ENCODE results near the gene WDR90. TPM values are rescaled to one million over a fixed set of nuclear protein-coding genes. Genes with fewer than 3 reads are reported as not detected.
A peak's percentile ranks its signal among the peaks of the same experiment; 100 is the strongest.

WDR90 gene
- total RNA-seq, 1 experiment from 2014 or later, result 68.2 TPM

GRCh38 chr16:685967-686366 lies 36.8 kb downstream of the WDR90 start:
- no peak overlapping the region for H3K23ac ChIP-seq (ENCODE audit: insufficient read length, low read depth, low read length)
- H3K18ac ChIP-seq (ENCODE audit: insufficient read length, low read depth, low read length), result no peak overlapping the region
- peak overlapping the region; percentile 15 to 69; a peak in 3 of 5 replicates for H3K4me3 Mint-ChIP-seq
- no peak overlapping the region for H3K4me2 ChIP-seq (ENCODE audit: insufficient read depth, insufficient read length, low read length)
- no peak overlapping the region for H3T11ph ChIP-seq (ENCODE audit: low read length)
- no peaks in the 10 kb centered on the region for H3K4me1 ChIP-seq (ENCODE audit: insufficient read depth, low read length)
- H3K79me2 ChIP-seq (ENCODE audit: insufficient read depth, low read length), result peaks cover 2% of the 10 kb centered on the region; the same call in 1 of the 2 replicates
- H3K56ac ChIP-seq (ENCODE audit: insufficient read length, low read depth, low read length), result no peak overlapping the region
- peaks cover 16% of the 10 kb centered on the region for H3K23me2 ChIP-seq (ENCODE audit: insufficient read length, low read depth, low read length, poor library complexity, severe bottlenecking)
- H4K5ac ChIP-seq (ENCODE audit: insufficient read length, low read depth, low read length), result no peak overlapping the region
- WGBS (ENCODE audit: extremely low coverage, insufficient read length, low lambda C conversion rate), result no CpG with 5 or more reads among the region's 10 CpGs
- H2AK5ac ChIP-seq (ENCODE audit: insufficient read length, low read length), result no peak overlapping the region
- H3K4me1 Mint-ChIP-seq, result peaks cover 10 to 26% of the 10 kb centered on the region in 2 experiments
- no peak overlapping the region for H2BK15ac ChIP-seq (ENCODE audit: low read depth, low read length)
- no peak overlapping the region for H2BK12ac ChIP-seq (ENCODE audit: insufficient read length, low read depth, low read length)
- H3K27me3 ChIP-seq (ENCODE audit: insufficient read depth, low read length), result 0 out of 2 replicates have a peak, but pooled peaks cover under 1% of the 10 kb centered on the region
- H4K91ac ChIP-seq (ENCODE audit: insufficient read length, low read depth, low read length), result no peak overlapping the region
- peaks cover 15 to 46% (median 44%) of the 10 kb centered on the region in 3 experiments; a peak in 6 of 7 replicates for H3K36me3 Mint-ChIP-seq (ENCODE audit: insufficient read depth in 1 of 3, low read depth in 3 of 3)
- no peak overlapping the region for H3K27ac ChIP-seq (ENCODE audit: insufficient read length, low read depth, low read length)
- peaks cover 4% of the 10 kb centered on the region for H3K27me3 Mint-ChIP-seq (ENCODE audit: low read depth)
- peak; percentile 60 for TF ChIP-seq CTCF (conservative IDR thresholded peaks at IDR 0.05)
- H2BK20ac ChIP-seq (ENCODE audit: low read depth, low read length, poor library complexity, severe bottlenecking), result no peak overlapping the region
- no peak overlapping the region for H2BK5ac ChIP-seq (ENCODE audit: insufficient read length, low read length)
- no peak overlapping the region; a peak in 1 of 7 replicates for H3K27ac Mint-ChIP-seq
- H3K9me3 Mint-ChIP-seq, result no peaks in the 10 kb centered on the region; a peak in 1 of 5 replicates
- no peak overlapping the region for H2BK120ac ChIP-seq (ENCODE audit: low read depth, low read length, poor library complexity, severe bottlenecking)
- no peak overlapping the region for H2AFZ ChIP-seq (ENCODE audit: low read length)
- H3K9ac ChIP-seq (ENCODE audit: extremely low read depth, insufficient read length, low read length), result no peak overlapping the region
- no peak overlapping the region for H3K4ac ChIP-seq (ENCODE audit: low read depth, low read length)
- no peaks in the 10 kb centered on the region for H4K20me1 ChIP-seq (ENCODE audit: control insufficient read depth, insufficient read depth, insufficient read length)
- H3K79me1 ChIP-seq (ENCODE audit: insufficient read depth, low read depth, low read length, poor library complexity, severe bottlenecking), result no peaks in the 10 kb centered on the region
- peak; percentile 63 for DNase-seq
- H3K9me3 ChIP-seq (ENCODE audit: control insufficient read depth, low read depth, low read length), result no peaks in the 10 kb centered on the region
- H3K14ac ChIP-seq (ENCODE audit: insufficient read depth, low read length), result no peak overlapping the region
- no peak overlapping the region for H4K8ac ChIP-seq (replicated peaks; ENCODE audit: insufficient read length, low read depth, low read length)
